ENCODE data around the gene RGPD8.
"Not testable (repeated sequence)": the region's sequence is repeated elsewhere in the genome, so short reads cannot be mapped to it uniquely, and the experiment has no call there.

Gene RGPD8

DNA sequence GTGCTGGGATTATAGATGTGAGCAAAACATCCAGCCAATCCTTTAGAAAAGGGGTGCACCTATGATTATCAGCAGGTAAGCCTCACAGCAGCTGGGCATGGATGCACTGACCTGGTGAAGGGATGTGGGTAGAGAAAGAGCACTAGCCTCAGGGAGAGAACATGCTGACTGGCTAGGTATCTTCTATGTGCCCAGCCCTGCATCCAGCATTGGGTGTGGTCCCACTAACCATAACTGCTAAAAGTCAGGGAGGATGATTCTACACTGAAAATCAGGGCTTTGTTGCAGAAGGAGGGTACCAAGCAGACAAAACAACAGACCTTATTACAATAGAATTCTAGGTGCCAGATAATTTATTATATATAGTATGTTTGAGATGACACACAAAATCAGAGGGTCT lies 21.1 kb upstream of the RGPD8 start:
- POLR2A ChIA-PET, result no interaction called here
- CTCF ChIA-PET, result no interaction called here

DNA sequence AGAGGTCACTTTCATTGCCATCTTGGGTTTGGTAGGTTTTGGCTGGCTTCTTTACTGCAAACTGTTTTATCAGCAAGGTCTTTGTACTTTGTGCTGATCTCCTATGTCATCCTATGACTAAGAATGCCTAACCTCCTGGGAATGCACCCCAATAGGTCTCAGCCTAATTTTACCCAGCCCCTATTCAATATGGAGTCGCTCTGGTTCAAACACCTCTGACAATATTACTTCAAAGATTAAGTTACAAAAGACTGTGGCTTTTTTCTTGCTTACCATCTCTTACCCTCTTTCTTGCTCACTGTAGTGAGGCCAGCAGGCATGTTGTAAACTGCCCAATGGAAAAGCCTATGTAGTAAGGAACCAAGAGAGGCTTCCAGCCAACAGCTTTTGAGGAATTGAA lies 17.9 kb upstream of the RGPD8 start:
- TF ChIP-seq LEF1 (IDR thresholded peaks at IDR 0.05; ENCODE audit: borderline replicate concordance), result no peak
- no peak for TF ChIP-seq TARDBP (IDR thresholded peaks at IDR 0.05)
- no peak for TF ChIP-seq BHLHE40 (IDR thresholded peaks at IDR 0.05; ENCODE audit: borderline replicate concordance)
- TF ChIP-seq ZNF384 (IDR thresholded peaks at IDR 0.05), result no peak
- ChIA-PET CTCF (no interaction called here), POLR2A (no interaction called here)
- DNase-seq (ENCODE audit: extremely low spot score), result no peak

More for the DNA sequence above, 21.1 kb upstream of the RGPD8 start:
- TF ChIP-seq HDGF (IDR thresholded peaks at IDR 0.05; ENCODE audit: borderline replicate concordance) (no peak), PKNOX1 (IDR thresholded peaks at IDR 0.05) (no peak), ZNF384 (IDR thresholded peaks at IDR 0.05) (no peak), FOXA1 (IDR thresholded peaks at IDR 0.05) (no peak), ARNT (IDR thresholded peaks at IDR 0.05) (no peak), LEF1 (IDR thresholded peaks at IDR 0.05; ENCODE audit: borderline replicate concordance) (no peak), CTBP1 (IDR thresholded peaks at IDR 0.05; ENCODE audit: borderline replicate concordance) (no peak), TARDBP (IDR thresholded peaks at IDR 0.05) (no peak), FOXK2 (IDR thresholded peaks at IDR 0.05) (no peak), SP1 (IDR thresholded peaks at IDR 0.05) (no peak), L3MBTL2 (conservative IDR thresholded peaks at IDR 0.05) (no peak), SUZ12 (IDR thresholded peaks at IDR 0.05) (no peak), ELF4 (IDR thresholded peaks at IDR 0.05) (no peak), BHLHE40 (IDR thresholded peaks at IDR 0.05; ENCODE audit: borderline replicate concordance) (no peak), FOXM1 (IDR thresholded peaks at IDR 0.05; ENCODE audit: borderline replicate concordance) (no peak), NFRKB (IDR thresholded peaks at IDR 0.05) (no peak)
- no peak for DNase-seq (ENCODE audit: extremely low spot score)

GRCh38 chr2:112449854-112450253 lies 16.4 kb upstream of the RGPD8 start:
- TF ChIP-seq PKNOX1 (IDR thresholded peaks at IDR 0.05) (no peak), FOXA1 (IDR thresholded peaks at IDR 0.05) (no peak), TARDBP (IDR thresholded peaks at IDR 0.05) (no peak), FOXM1 (IDR thresholded peaks at IDR 0.05; ENCODE audit: borderline replicate concordance) (no peak), NFRKB (IDR thresholded peaks at IDR 0.05) (no peak), HDGF (IDR thresholded peaks at IDR 0.05; ENCODE audit: borderline replicate concordance) (no peak), LEF1 (IDR thresholded peaks at IDR 0.05; ENCODE audit: borderline replicate concordance) (no peak), BHLHE40 (IDR thresholded peaks at IDR 0.05; ENCODE audit: borderline replicate concordance) (no peak), ELF4 (IDR thresholded peaks at IDR 0.05) (no peak), ZNF384 (IDR thresholded peaks at IDR 0.05) (no peak), CTBP1 (IDR thresholded peaks at IDR 0.05; ENCODE audit: borderline replicate concordance) (no peak), FOXK2 (IDR thresholded peaks at IDR 0.05) (no peak)
- ChIA-PET CTCF (no interaction called here), POLR2A (no interaction called here)
- DNase-seq (ENCODE audit: extremely low spot score), result no peak

DNA sequence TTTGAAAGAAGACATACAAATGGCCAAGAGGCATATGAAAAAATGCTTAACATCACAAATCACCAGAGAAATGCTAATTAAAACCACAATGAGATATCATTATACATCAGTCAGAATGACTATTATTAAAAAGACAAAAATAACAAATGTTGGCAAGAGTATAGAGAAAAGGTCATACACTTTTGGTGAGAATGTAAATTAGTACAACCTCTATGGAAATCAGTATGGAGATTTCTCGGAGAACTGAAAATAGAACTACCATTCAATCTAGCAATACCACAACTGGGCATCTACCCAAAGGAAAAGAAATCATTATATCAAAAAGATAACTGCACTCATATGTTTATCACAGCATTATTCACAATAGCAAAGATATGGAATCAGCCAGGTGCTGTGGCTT lies 10.8 kb upstream of the RGPD8 start:
- POLR2A ChIA-PET; CTCF ChIA-PET; DNase-seq (ENCODE audit: extremely low spot score): not testable (repeated sequence)

DNA sequence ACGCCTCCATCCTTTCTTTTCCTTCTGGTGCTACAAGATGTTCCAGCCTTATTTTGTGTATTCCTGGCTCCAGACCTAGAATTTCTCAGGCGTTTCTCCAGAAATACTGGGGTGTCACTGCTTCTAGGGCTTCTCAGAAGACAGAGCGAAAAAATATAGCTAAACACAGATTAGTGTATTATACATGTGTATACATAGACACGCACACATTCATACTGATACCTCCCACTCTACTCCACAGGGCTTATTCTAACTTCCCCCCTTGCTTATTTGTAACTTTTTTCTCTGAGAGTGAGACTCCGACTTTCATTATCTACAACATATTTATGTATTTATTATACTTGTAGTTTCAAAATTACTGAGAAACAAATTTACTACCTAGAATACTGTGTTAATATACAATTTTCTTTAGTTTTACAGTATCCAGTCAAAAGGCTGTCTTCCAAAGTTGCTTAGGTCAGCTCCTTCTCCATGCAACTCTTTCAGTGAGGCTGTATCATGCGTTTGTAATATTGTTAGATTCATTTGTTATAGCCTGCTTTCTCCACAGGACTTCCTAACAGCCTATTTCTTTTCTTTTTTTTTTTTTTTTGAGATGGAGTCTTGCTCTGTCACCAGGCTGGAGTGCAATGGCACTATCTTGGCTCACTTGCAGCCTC lies 5.3 kb upstream of the RGPD8 start:
- POLR2A ChIA-PET; DNase-seq (ENCODE audit: extremely low spot score): not testable (repeated sequence)
- CTCF ChIA-PET, result interaction anchor here (0.6 kb wide), 1 partner anchor 1668 kb away, joined by 3 read pairs; no protein-coding TSS in a partner anchor

- CTCF ChIA-PET; DNase-seq (ENCODE audit: extremely low spot score); POLR2A ChIA-PET: not testable (repeated sequence)
Observed at GRCh38 chr2:112437405-112437831, 4.0 kb upstream of the RGPD8 start.

DNA sequence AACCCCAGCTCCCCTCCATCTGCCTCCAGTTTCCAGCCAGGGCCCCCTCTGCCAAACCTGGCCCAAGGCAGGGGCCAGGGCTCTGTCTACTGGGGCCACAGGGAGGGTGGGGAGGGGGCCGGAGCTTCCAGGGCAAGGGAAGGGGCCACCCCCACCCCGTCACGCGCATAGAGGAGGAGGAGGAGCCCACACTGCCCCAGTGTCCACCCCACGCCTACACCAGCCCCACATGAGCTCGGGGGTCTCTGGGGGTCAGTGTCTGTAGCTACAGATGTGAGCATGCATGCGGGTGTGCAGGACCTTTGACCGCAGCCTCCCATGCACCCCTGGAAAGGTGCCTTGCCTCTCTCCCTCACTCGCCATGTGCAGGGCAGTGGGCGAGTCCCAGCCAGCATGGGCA lies 3.5 kb upstream of the RGPD8 start:
- DNase-seq (ENCODE audit: extremely low spot score); POLR2A ChIA-PET; CTCF ChIA-PET: not testable (repeated sequence)

DNA sequence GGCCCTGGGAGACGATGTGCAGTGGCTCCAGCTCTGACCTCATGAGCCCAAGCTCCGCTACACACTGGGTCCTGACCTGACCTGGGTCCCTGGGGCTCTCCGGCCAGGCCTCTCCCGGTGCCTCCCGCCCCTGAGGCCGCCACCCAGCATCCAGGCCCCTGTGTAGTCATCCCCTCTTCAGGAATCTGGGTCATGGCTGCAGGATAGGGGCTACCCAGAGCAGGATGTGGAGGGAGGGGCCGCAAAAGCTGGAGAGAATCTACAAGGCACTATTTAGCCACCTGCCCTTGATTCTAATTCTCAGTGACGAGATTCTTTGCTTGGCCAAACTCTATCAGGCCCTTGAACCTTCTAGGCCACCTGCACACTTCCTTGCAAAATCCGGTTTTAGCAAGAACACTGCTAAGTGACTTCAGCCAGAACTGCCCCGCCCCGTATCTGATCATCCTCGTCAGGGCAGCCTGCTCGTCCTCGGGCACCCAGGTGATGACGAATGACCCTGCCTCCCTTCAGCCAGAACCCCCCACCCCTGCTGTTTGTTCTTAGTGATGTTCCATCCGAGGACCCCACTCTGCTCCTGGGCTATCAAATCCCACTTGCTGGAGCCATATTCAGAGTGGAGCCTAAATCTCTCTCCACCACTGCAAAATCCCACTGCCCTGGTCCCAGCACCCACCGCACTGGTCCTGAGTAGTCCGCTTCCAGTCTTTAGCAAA lies 2.4 kb upstream of the RGPD8 start:
- CTCF ChIA-PET; DNase-seq (ENCODE audit: extremely low spot score); POLR2A ChIA-PET: not testable (repeated sequence)

DNA sequence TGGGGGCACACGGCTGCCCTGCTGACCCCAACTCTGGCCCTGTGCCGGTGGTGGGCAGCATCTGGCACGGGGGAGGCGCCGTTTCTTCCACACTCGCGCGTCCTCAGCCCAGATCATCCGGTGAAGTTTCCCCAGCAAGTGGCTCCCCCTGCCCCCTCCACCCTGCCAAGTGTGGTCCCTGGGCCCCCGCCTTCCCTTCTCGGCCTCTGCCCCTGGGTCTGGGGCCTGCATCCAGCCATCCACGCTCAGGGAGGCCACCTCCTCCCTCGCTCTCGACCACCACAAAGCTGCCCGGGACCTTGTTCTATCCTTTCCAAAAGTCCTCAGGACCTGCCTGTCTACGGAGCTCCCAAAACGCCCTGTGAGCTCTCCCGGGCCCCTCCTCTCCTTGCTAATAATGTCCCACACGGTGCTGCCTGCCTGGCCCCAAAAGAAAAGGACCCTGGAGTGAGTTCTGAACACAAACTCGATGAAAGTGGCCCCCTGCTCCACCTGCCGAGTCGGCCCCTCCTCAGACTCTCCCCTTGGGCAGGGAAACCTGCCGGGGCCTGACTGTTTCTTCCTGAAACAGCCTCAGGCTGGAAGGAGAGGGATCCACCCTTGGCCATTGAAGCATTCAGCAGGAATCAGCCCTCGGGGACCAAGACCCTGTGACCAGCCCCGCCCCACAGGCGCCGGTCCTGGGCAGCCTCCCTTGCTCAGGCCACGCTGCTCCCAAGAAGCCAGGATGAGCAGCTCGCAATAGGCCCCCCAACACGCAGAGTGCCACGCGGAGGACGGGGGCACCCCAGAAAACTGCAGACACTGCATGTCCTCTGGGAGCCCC lies 1.7 kb upstream of the RGPD8 start:
- POLR2A ChIA-PET; DNase-seq (ENCODE audit: extremely low spot score); CTCF ChIA-PET: not testable (repeated sequence)

All from HEK293T (cell line).